GM12873 (cell line): ENCODE data around the gene NLK.

Experiments
- TF ChIP-seq, protein P1 (sequence below): IDR thresholded peaks from 2 replicates; pipeline ENCODE4 v1.5.1; 2012; ENCODE audit warnings: low read depth, mild to moderate bottlenecking, moderate library complexity, low read length, control low read depth; ENCODE audit not compliant: insufficient read depth; ENCODE audit errors: missing control alignments

NLK gene

DNA sequence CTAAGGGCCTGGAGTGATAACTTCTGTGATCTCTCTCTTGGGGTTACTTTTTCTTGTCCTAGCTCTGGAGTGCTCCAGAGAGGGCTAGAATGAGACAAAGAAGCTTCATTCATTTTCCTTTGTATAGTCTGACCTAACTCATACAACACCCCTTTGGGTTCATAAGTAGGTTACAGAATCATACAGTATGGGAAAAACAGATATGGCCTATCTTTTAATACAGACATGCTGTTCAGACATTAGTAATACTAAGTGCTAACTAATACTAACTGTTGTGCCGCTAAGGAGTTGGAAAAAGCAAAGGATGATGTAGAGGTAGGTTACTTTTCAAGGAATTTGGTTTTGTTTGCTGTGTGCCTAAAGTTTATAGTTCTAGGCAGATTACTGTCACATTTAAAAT is 84.7 kb downstream of the NLK start:
- TF ChIP-seq, protein P1, sequence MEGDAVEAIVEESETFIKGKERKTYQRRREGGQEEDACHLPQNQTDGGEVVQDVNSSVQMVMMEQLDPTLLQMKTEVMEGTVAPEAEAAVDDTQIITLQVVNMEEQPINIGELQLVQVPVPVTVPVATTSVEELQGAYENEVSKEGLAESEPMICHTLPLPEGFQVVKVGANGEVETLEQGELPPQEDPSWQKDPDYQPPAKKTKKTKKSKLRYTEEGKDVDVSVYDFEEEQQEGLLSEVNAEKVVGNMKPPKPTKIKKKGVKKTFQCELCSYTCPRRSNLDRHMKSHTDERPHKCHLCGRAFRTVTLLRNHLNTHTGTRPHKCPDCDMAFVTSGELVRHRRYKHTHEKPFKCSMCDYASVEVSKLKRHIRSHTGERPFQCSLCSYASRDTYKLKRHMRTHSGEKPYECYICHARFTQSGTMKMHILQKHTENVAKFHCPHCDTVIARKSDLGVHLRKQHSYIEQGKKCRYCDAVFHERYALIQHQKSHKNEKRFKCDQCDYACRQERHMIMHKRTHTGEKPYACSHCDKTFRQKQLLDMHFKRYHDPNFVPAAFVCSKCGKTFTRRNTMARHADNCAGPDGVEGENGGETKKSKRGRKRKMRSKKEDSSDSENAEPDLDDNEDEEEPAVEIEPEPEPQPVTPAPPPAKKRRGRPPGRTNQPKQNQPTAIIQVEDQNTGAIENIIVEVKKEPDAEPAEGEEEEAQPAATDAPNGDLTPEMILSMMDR = no peak

DNA sequence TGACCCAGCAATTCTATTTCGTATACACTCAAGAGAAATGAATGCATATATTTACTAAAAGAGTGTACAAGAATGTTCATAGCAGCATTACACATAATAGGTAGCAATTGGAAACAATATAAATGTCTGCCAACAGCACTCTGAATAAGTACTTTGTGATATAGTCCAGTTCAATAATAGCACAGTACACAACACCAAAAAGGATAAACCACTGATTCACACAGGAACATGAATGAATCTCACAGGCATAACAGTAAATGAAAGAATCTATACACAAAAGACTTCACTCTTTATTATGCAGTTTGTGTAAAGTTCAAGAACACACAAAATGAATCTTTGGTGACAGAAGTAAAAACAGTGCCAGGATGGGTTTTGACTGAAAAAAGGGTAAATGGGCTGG is 86.3 kb downstream of the NLK start:
- TF ChIP-seq, protein P1 = no peak

DNA sequence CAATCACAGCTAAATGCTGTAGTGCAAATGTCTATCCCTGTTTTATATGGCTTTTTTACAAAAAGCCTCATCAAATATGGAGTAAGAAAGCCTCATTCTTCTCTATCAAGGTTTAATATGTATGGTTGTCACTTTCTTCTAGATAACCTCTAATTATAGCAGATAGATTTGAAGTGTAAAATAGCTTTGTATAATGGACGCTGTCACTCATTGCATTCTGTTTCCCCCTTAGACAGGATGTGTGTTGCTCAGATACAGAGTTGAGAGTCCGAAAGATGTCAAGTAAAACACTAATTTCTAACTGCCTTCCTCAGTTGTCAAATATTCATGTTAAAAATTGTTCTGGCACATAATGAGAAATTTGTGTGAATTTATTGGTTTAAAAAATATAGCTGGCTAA is 88.0 kb downstream of the NLK start:
- TF ChIP-seq, protein P1 = no peak

- TF ChIP-seq, protein P1 = no peak
Measured at GRCh38 chr17:28131599-28131998, 89.1 kb downstream of the NLK start.

- TF ChIP-seq, protein P1 = no peak
Measured at GRCh38 chr17:28133562-28133970, 91.1 kb downstream of the NLK start.

- TF ChIP-seq, protein P1 = no peak
Measured at GRCh38 chr17:28136923-28137322, 94.4 kb downstream of the NLK start.

DNA sequence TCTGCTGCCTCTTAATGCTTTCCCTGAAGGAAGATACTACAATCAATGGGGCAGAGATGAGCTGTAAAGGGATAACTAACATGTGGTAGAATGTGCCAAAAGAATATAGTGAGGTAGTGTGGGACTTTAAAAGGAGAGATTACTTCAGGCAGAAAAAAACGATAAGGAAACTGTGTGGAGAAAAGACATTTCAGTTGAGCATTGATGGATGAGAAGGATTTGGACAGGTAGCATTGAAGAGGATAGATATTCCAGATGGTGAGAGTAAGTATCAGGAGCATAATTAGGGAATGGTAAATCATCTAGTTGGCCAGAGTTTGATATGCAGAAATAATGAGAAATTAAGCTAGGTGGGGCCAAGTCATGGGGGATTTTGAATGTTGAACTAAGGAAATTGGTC is 97.3 kb downstream of the NLK start:
- TF ChIP-seq, protein P1 = no peak
